HG03280 (cell line): ENCODE measurements around the gene SLC39A12.
"Not testable (repeated sequence)": the region's sequence is repeated elsewhere in the genome, so short reads cannot be mapped to it uniquely, and the experiment has no call there.

Source experiments
- ATAC-seq: cut with Tn5 transposase; IDR thresholded peaks from one replicate; pipeline ENCODE4 v1.9.1; 2021; ENCODE audit warnings: mild to moderate bottlenecking, moderate library complexity; ENCODE audit not compliant: unreplicated experiment

Gene SLC39A12

GRCh38 chr10:17951868-17952371, at the start of gene SLC39A12:
SLC39A12 (plus strand) TSS chr10:17951918; CDS start chr10:17953277, 1,359 bp downstream.
- ATAC-seq: no peak

GRCh38 chr10:17904564-17904963, 47.2 kb upstream of the SLC39A12 start:
- no peak for ATAC-seq

GRCh38 chr10:17905491-17905890, 46.2 kb upstream of the SLC39A12 start:
- ATAC-seq: no peak

- no peak for ATAC-seq
Observed at GRCh38 chr10:17906002-17906401, 45.7 kb upstream of the SLC39A12 start.

GRCh38 chr10:17907641-17908040, 44.1 kb upstream of the SLC39A12 start:
- no peak for ATAC-seq

- ATAC-seq: no peak
Observed at GRCh38 chr10:17910125-17910789, 41.5 kb upstream of the SLC39A12 start.

GRCh38 chr10:17912754-17913153, 39.0 kb upstream of the SLC39A12 start:
- no peak for ATAC-seq

GRCh38 chr10:17913604-17914003, 38.1 kb upstream of the SLC39A12 start:
- ATAC-seq: no peak

- no peak for ATAC-seq
Observed at GRCh38 chr10:17914169-17915045, 37.3 kb upstream of the SLC39A12 start.

- ATAC-seq: no peak
Observed at GRCh38 chr10:17915181-17915580, 36.5 kb upstream of the SLC39A12 start.

- no peak for ATAC-seq
Observed at GRCh38 chr10:17918187-17918903, 33.4 kb upstream of the SLC39A12 start.

- ATAC-seq: no peak
Observed at GRCh38 chr10:17921378-17921777, 30.3 kb upstream of the SLC39A12 start.

GRCh38 chr10:17923728-17924127, 28.0 kb upstream of the SLC39A12 start:
- ATAC-seq: no peak

- ATAC-seq: no peak
Observed at GRCh38 chr10:17943033-17943745, 8.5 kb upstream of the SLC39A12 start.

GRCh38 chr10:17950269-17950668, 1.4 kb upstream of the SLC39A12 start:
- not testable (repeated sequence) for ATAC-seq

GRCh38 chr10:17950726-17951125, 992 bp upstream of the SLC39A12 start:
- ATAC-seq: no peak

- ATAC-seq: not testable (repeated sequence)
Observed at GRCh38 chr10:17954372-17954771, 2.7 kb downstream of the SLC39A12 start.

GRCh38 chr10:17954861-17955260, 3.1 kb downstream of the SLC39A12 start:
- ATAC-seq: no peak

- ATAC-seq: no peak
Observed at GRCh38 chr10:17958049-17958448, 6.3 kb downstream of the SLC39A12 start.

GRCh38 chr10:17959870-17960269, 8.2 kb downstream of the SLC39A12 start:
- ATAC-seq: no peak
